IPS-NIHi11 (cell line): Measurements from ENCODE around the gene KLHL29.
A peak's percentile ranks its signal among the peaks of the same experiment; 100 is the strongest.

Source experiments
- DNase-seq: peaks from one replicate; pipeline ENCODE4 v3.0.0; 2012; ENCODE audit warnings: mixed read lengths, low spot score

The KLHL29 gene

GRCh38 chr2:23493846-23494245 lies 108.9 kb downstream of the KLHL29 start:
- no peak for DNase-seq

GRCh38 chr2:23494286-23494685 lies 109.3 kb downstream of the KLHL29 start:
- no peak for DNase-seq

- DNase-seq, result peak; percentile 25
Observed at GRCh38 chr2:23495661-23496114, 110.7 kb downstream of the KLHL29 start.

- no peak for DNase-seq
Observed at GRCh38 chr2:23496456-23496855, 111.5 kb downstream of the KLHL29 start.

- DNase-seq, result no peak
Observed at GRCh38 chr2:23497063-23497462, 112.1 kb downstream of the KLHL29 start.

- no peak for DNase-seq
Observed at GRCh38 chr2:23497536-23497935, 112.6 kb downstream of the KLHL29 start.

- DNase-seq, result no peak
Observed at GRCh38 chr2:23498943-23499342, 114.0 kb downstream of the KLHL29 start.

- no peak for DNase-seq
Observed at GRCh38 chr2:23499439-23499838, 114.5 kb downstream of the KLHL29 start.

- DNase-seq, result no peak
Observed at GRCh38 chr2:23500836-23501235, 115.9 kb downstream of the KLHL29 start.

GRCh38 chr2:23502096-23502495 lies 117.1 kb downstream of the KLHL29 start:
- no peak for DNase-seq

GRCh38 chr2:23503097-23503496 lies 118.1 kb downstream of the KLHL29 start:
- no peak for DNase-seq

- no peak for DNase-seq
Observed at GRCh38 chr2:23503682-23504081, 118.7 kb downstream of the KLHL29 start.

- no peak for DNase-seq
Observed at GRCh38 chr2:23504591-23504990, 119.6 kb downstream of the KLHL29 start.

GRCh38 chr2:23505218-23505983 lies 120.4 kb downstream of the KLHL29 start:
- peak; percentile 54 for DNase-seq

- DNase-seq, result no peak
Observed at GRCh38 chr2:23505984-23506380, 121.0 kb downstream of the KLHL29 start.

- DNase-seq, result no peak
Observed at GRCh38 chr2:23506531-23507266, 121.7 kb downstream of the KLHL29 start.

- no peak for DNase-seq
Observed at GRCh38 chr2:23507267-23508065, 122.5 kb downstream of the KLHL29 start.

- no peak for DNase-seq
Observed at GRCh38 chr2:23508066-23508390, 123.0 kb downstream of the KLHL29 start.

- DNase-seq, result no peak
Observed at GRCh38 chr2:23509103-23509502, 124.1 kb downstream of the KLHL29 start.

- DNase-seq, result no peak
Observed at GRCh38 chr2:23509596-23510292, 124.8 kb downstream of the KLHL29 start.

GRCh38 chr2:23510471-23510870 lies 125.5 kb downstream of the KLHL29 start:
- no peak for DNase-seq

- no peak for DNase-seq
Observed at GRCh38 chr2:23512778-23513177, 127.8 kb downstream of the KLHL29 start.
